ENCODE results near the gene TYW1B. TPM values are rescaled to one million over a fixed set of nuclear protein-coding genes. Genes with fewer than 3 reads are reported as not detected.

TYW1B gene
- total and polyA plus RNA-seq, 2 donors (not counting 3 experiments of a cell fraction or from before 2014, with no cell fraction given), result 0.69 to 2.7 TPM

- H3K79me2 ChIP-seq (ENCODE audit: control insufficient read depth, insufficient read depth, low read length), result no peaks in the 10 kb centered on the region
- no peak overlapping the region for H3K4me2 ChIP-seq (ENCODE audit: insufficient read depth, low read length)
- no peaks in the 10 kb centered on the region for H3K9me3 ChIP-seq (replicated peaks; ENCODE audit: control insufficient read depth, insufficient read depth, low read length)
- no peak overlapping the region for H3K4me3 ChIP-seq (replicated peaks in 1 of 3; ENCODE audit: insufficient read depth in 1 of 3, low read depth in 1 of 3, low read length in 3 of 3)
- intact Hi-C loops (cut with micrococcal nuclease), result no loop called here
- H3K27ac ChIP-seq (ENCODE audit: insufficient read depth, low read depth, low read length), result no peak overlapping the region
- no peaks in the 10 kb centered on the region for H4K20me1 ChIP-seq (replicated peaks; ENCODE audit: control insufficient read depth, extremely low read depth, insufficient read depth, low read length)
- ChIA-PET POLR2A (no interaction called here), CTCF (no interaction called here)
- BruUV-seq (replicated peaks), result no TSS peak
- H3K27me3 ChIP-seq (ENCODE audit: control insufficient read depth in 2 of 2, insufficient read depth in 2 of 2, low read length in 2 of 2), result no peaks in the 10 kb centered on the region
- H3K9ac ChIP-seq (replicated peaks; ENCODE audit: extremely low read depth, insufficient read depth, low read length), result no peak overlapping the region
- no peaks in the 10 kb centered on the region for H3K4me1 ChIP-seq (ENCODE audit: control insufficient read depth, extremely low read depth, insufficient read depth, low read length)
- H3K9me1 ChIP-seq (replicated peaks; ENCODE audit: control insufficient read depth, extremely low read depth, insufficient read depth, low read length), result no peaks in the 10 kb centered on the region
- dilution Hi-C loops (cut with MboI; ENCODE audit: extremely low pct_ligation_motif_present, low sequenced_read_pairs), result no loop called here
- H2AFZ ChIP-seq (ENCODE audit: low read depth, low read length), result no peak overlapping the region
- TF ChIP-seq JUN (IDR thresholded peaks at IDR 0.05; ENCODE audit: borderline replicate concordance, insufficient read depth, insufficient read length, low read depth), result no peak
- no peak for TF ChIP-seq FOS (IDR thresholded peaks at IDR 0.05; ENCODE audit: borderline replicate concordance, insufficient read depth, low read length)
- TF ChIP-seq EZH2 (IDR thresholded peaks at IDR 0.05; ENCODE audit: borderline replicate concordance, low read depth, low read length, severe bottlenecking), result no peak
- TF ChIP-seq MYC (IDR thresholded peaks at IDR 0.05; ENCODE audit: low read depth, low read length), result no peak
- TF ChIP-seq POLR2A (IDR thresholded peaks at IDR 0.05; ENCODE audit: low read depth, low read length), result no peak
- TF ChIP-seq GATA2 (IDR thresholded peaks at IDR 0.05; ENCODE audit: insufficient read depth, insufficient read length, low read depth, low read length), result no peak
- TF ChIP-seq POLR2AphosphoS5 (IDR thresholded peaks at IDR 0.05; ENCODE audit: insufficient read depth, low read depth, low read length), result no peak
- no peak for TF ChIP-seq CTCF (IDR thresholded peaks at IDR 0.05; ENCODE audit: extremely low read depth in 1 of 2, insufficient read depth in 1 of 2, low read depth in 1 of 2, low read length in 2 of 2)
- TF ChIP-seq MAX (IDR thresholded peaks at IDR 0.05; ENCODE audit: insufficient read depth, insufficient read length), result no peak
- FAIRE-seq (no peak), DNase-seq (ENCODE audit: low read depth, low spot score) (no peak)
- no peaks in the 10 kb centered on the region for H3K36me3 ChIP-seq (ENCODE audit: control insufficient read depth in 2 of 2, extremely low read depth in 1 of 2, insufficient read depth in 2 of 2, low read length in 2 of 2)
These were observed 287.8 kb downstream of the TYW1B start for GRCh38 chr7:72540106-72540611.
